GM12891 (cell line): ENCODE measurements around the gene IFNLR1.

ENCODE experiments used
- DNase-seq: peaks from one replicate; pipeline ENCODE4 v3.0.0; 2011; ENCODE audit warnings: low spot score; ENCODE audit not compliant: insufficient read length
- FAIRE-seq: peaks from 2 replicates; lab custom pipeline; 2011; peaks lifted over from hg19 to GRCh38; lab: Jason Lieb, UNC
- PAX5 ChIP-seq: IDR thresholded peaks from 2 replicates; pipeline ENCODE4 v1.6.1; 2011; ENCODE audit warnings: low read length, moderate library complexity, mild to moderate bottlenecking; ENCODE audit not compliant: insufficient read depth, severe bottlenecking
- POLR2A ChIP-seq: IDR thresholded peaks from 2 replicates; pipeline ENCODE4 v1.6.1; 2011; ENCODE audit warnings: low read depth, low read length, control low read depth
- POLR2AphosphoS5 ChIP-seq: IDR thresholded peaks from 2 replicates; pipeline ENCODE4 v1.6.1; 2011; ENCODE audit warnings: low read depth, low read length, control low read depth
- POU2F2 ChIP-seq: IDR thresholded peaks from 2 replicates; pipeline ENCODE4 v1.6.1; 2011; ENCODE audit warnings: low read depth, mild to moderate bottlenecking, control low read depth, low read length, moderate library complexity
- SPI1 ChIP-seq: IDR thresholded peaks from 2 replicates; pipeline ENCODE4 v1.6.1; 2011; ENCODE audit warnings: low read depth, low read length, control low read depth
- TAF1 ChIP-seq: IDR thresholded peaks from 2 replicates; pipeline ENCODE4 v1.6.1; 2011; ENCODE audit warnings: low read depth, low read length, control low read depth

Gene IFNLR1

GRCh38 chr1:24165500-24165899 is 21.6 kb downstream of the IFNLR1 start:
- FAIRE-seq (no peak), DNase-seq (no peak)
- TF ChIP-seq POLR2A = no peak
- no peak for TF ChIP-seq SPI1
- TF ChIP-seq POLR2AphosphoS5 = no peak

DNA sequence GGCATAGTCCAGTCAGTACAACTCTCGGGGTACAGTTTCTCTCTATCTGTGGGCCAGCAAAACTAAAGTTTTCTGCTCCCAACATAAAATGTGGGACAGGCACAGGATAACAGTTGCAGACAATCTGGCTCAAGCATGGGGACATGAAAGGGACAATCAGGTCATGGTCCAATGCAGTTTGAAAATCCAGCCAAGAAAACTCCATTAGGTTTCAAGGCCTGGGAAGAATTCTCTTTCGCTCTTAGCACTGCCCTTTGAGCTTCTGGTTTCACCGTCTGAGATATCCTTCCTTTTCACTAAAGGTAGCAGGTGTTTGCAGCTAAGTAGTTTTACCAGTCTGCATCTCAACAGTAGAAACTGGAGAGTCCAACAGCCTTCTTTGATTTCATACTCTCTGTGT is 23.1 kb downstream of the IFNLR1 start:
- DNase-seq = no peak
- no peak for FAIRE-seq
- TF ChIP-seq POU2F2 (no peak), PAX5 (no peak), POLR2AphosphoS5 (no peak), SPI1 (no peak), POLR2A (no peak)

DNA sequence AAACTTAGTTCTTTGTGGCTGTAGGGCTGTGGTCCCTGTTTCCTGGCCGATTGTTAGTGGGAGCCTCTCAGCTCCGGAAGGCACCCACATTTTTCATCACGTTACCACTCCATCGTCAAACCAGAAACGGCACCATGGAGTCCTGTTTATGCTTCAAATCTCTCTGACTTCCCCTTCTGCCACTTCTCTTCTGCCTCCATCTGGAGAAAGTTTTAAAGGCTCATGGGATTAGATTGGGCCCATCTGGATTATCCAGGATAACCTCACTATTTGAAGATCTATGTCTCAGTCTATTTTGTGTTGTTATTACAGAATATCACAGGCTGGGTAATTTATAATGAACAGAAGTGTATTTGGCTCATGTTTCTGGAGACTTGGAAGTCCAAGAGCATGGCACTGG is 24.9 kb downstream of the IFNLR1 start:
- TF ChIP-seq SPI1 = 0 out of 2 replicates have a peak, but pooled peaks have one; percentile 9
- TF ChIP-seq POLR2AphosphoS5 = no peak
- no peak for TF ChIP-seq PAX5
- no peak for FAIRE-seq
- no peak for DNase-seq

- FAIRE-seq (no peak), DNase-seq (no peak)
- TF ChIP-seq POLR2AphosphoS5 (no peak), PAX5 (no peak), POU2F2 (no peak), POLR2A (no peak), SPI1 (no peak), TAF1 (no peak)
Observed at GRCh38 chr1:24161270-24161669, 25.8 kb downstream of the IFNLR1 start.

DNA sequence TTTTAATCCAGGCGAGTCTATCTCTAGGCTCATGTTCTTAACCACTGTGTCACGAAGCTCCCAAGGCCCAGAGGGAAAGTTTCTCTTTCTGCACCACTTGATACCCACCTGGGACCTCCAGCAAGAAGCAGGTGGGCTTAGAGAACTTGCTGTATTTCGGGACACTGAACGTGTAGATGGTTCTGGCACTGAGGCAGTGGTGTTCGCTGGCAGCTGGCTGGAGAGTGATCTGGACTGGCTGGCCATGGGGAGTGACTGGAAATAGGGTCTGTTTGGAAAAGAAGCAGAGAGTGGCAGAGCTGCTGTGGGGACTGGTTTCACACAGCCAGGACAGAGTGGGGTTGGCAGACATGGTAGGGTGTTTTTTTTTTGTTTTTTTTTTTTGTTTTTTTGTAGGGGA is 27.7 kb downstream of the IFNLR1 start:
- no peak for FAIRE-seq

GRCh38 chr1:24157918-24158481 is 29.1 kb downstream of the IFNLR1 start:
- TF ChIP-seq POU2F2 (no peak), POLR2AphosphoS5 (no peak), SPI1 (no peak), TAF1 (no peak), POLR2A (no peak), PAX5 (no peak)
- DNase-seq (no peak), FAIRE-seq (no peak)

More for the DNA sequence above, 27.7 kb downstream of the IFNLR1 start:
- no peak for DNase-seq
- TF ChIP-seq PAX5 = no peak

DNA sequence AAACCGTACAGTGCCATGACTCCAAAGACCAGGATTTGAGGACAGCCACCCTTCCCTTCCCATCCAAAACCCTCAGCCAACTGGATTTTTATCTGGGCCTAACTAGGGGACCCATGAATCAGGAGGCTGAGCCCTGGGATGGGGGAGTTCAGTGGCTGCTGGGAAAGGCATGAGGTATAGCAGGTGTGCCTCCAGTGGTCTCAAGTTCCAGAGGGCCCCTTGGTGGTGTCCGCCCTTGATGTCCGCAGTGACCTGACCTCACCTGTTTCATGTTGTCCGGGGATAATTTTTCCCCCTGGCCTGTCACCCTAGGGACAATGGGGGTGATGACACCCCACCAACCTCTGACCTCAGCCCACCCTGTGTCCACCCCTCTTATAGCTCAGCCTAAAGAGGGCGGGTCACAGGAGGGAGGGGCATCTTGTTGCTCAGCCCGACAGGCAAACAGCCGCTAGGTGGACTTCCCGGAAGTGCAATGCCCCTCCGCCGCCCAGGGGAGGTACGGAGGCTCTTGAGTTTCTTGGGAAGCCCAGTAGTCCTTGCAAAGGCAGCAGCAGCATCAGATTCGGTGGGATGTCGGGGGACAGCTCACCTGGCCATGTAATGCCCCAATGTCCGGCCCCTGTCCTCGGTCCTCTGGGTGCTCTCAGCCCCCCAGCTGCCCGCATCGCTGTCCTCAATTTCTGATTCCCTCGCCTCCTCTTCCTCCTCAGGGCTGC is 30.4 kb downstream of the IFNLR1 start:
- DNase-seq (no peak), FAIRE-seq (no peak)
- TF ChIP-seq POLR2AphosphoS5 = no peak
- no peak for TF ChIP-seq POU2F2
- no peak for TF ChIP-seq POLR2A
- TF ChIP-seq TAF1 = no peak
- TF ChIP-seq PAX5 = no peak
- TF ChIP-seq SPI1 = no peak

- DNase-seq (no peak), FAIRE-seq (peak; percentile 58)
Observed at GRCh38 chr1:24155011-24155782, 31.9 kb downstream of the IFNLR1 start.

GRCh38 chr1:24154215-24154614 is 32.9 kb downstream of the IFNLR1 start:
- TF ChIP-seq SPI1 (no peak), POLR2AphosphoS5 (no peak), TAF1 (no peak), PAX5 (no peak), POLR2A (no peak), POU2F2 (no peak)
- FAIRE-seq = no peak
- DNase-seq = no peak

More at GRCh38 chr1:24155011-24155782, 31.9 kb downstream of the IFNLR1 start:
- TF ChIP-seq POU2F2 (no peak), POLR2A (no peak), TAF1 (no peak), PAX5 (no peak), POLR2AphosphoS5 (no peak), SPI1 (no peak)
